Measurements from ENCODE around the gene ZFX. TPM values are rescaled to one million over a fixed set of nuclear protein-coding genes. Genes with fewer than 3 reads are reported as not detected.
"Not testable (repeated sequence)": the region's sequence is repeated elsewhere in the genome, so short reads cannot be mapped to it uniquely, and the experiment has no call there.

Gene ZFX
- total RNA-seq, 1 donor from 2014 or later, result 35.7 TPM

- H3K36me3 ChIP-seq (ENCODE audit: insufficient read depth, low read length), result peaks cover 5% of the 10 kb centered on the region
- H3K4me1 Mint-ChIP-seq (ENCODE audit: low read depth, unreplicated experiment), result peaks cover 18% of the 10 kb centered on the region
- H3K4me1 ChIP-seq (ENCODE audit: insufficient read depth, low read length), result peaks cover 14% of the 10 kb centered on the region
- no peak for TF ChIP-seq EZH2 (IDR thresholded peaks at IDR 0.05; ENCODE audit: insufficient read depth, low read length)
- TF ChIP-seq, protein P1, sequence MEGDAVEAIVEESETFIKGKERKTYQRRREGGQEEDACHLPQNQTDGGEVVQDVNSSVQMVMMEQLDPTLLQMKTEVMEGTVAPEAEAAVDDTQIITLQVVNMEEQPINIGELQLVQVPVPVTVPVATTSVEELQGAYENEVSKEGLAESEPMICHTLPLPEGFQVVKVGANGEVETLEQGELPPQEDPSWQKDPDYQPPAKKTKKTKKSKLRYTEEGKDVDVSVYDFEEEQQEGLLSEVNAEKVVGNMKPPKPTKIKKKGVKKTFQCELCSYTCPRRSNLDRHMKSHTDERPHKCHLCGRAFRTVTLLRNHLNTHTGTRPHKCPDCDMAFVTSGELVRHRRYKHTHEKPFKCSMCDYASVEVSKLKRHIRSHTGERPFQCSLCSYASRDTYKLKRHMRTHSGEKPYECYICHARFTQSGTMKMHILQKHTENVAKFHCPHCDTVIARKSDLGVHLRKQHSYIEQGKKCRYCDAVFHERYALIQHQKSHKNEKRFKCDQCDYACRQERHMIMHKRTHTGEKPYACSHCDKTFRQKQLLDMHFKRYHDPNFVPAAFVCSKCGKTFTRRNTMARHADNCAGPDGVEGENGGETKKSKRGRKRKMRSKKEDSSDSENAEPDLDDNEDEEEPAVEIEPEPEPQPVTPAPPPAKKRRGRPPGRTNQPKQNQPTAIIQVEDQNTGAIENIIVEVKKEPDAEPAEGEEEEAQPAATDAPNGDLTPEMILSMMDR (IDR thresholded peaks at IDR 0.05; ENCODE audit: insufficient read depth, low read depth, low read length), result no peak
- H3K27me3 Mint-ChIP-seq (ENCODE audit: low read depth, unreplicated experiment), result no peaks in the 10 kb centered on the region
- no peak overlapping the region for H3K27ac ChIP-seq (ENCODE audit: low read depth, low read length)
- no peaks in the 10 kb centered on the region for H3K9me3 Mint-ChIP-seq (ENCODE audit: unreplicated experiment)
- peak overlapping the region; percentile 79 for H3K27ac Mint-ChIP-seq (ENCODE audit: unreplicated experiment)
- FAIRE-seq, result peak; percentile 88
- peak overlapping the region; percentile 51 for H3K4me3 Mint-ChIP-seq (ENCODE audit: unreplicated experiment)
- H3K4me2 ChIP-seq (ENCODE audit: low read length), result peak overlapping the region; percentile 34
- H4K20me1 ChIP-seq (ENCODE audit: insufficient read depth, low read length), result peaks cover 71% of the 10 kb centered on the region
- no peaks in the 10 kb centered on the region for H3K27me3 ChIP-seq (ENCODE audit: insufficient read depth, low read length)
- no peak for DNase-seq (ENCODE audit: low read depth)
- H3K9ac ChIP-seq (ENCODE audit: low read length), result peak overlapping the region; percentile 21
- no peaks in the 10 kb centered on the region for H3K36me3 Mint-ChIP-seq (ENCODE audit: low read depth, unreplicated experiment)
- H3K9me3 ChIP-seq (ENCODE audit: insufficient read depth, low read depth, low read length), result no peaks in the 10 kb centered on the region
- no peak overlapping the region for H3K4me3 ChIP-seq (ENCODE audit: insufficient read depth, low read depth, low read length)
- H3K79me2 ChIP-seq (ENCODE audit: insufficient read depth, low read length), result peaks cover 80% of the 10 kb centered on the region
- no peak overlapping the region for H2AFZ ChIP-seq (ENCODE audit: low read depth, low read length)
These were observed 3.8 kb downstream of the ZFX start for GRCh38 chrX:24153178-24153795.

DNA sequence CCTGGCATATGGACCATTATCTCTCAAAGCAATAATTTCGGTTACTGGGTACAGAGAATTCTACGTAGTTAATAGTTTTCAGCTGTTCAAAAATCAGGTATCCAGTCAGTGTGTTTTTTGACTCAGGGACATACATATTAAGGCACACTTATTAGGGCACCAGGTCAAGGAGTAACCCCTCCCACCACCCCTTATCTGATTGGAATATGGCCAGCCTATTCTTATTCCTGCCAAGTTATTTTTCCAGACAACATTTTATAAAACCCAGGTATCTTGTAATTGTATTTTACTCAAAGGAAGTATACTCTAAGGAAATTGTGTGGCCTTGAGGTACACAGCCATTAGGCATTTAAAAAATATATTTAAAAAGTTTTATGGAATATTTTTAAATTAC lies 4.3 kb downstream of the ZFX start:
- Histone ChIP-seq H3K4me1 (ENCODE audit: insufficient read depth, low read length) (peaks cover 11% of the 10 kb centered on the region), H4K20me1 (ENCODE audit: insufficient read depth, low read length) (peaks cover 72% of the 10 kb centered on the region), H3K4me3 (ENCODE audit: insufficient read depth, low read depth, low read length) (no peak overlapping the region), H3K9me3 (ENCODE audit: insufficient read depth, low read depth, low read length) (no peaks in the 10 kb centered on the region), H3K36me3 (ENCODE audit: insufficient read depth, low read length) (peaks cover 5% of the 10 kb centered on the region), H3K79me2 (ENCODE audit: insufficient read depth, low read length) (peaks cover 85% of the 10 kb centered on the region), H3K4me2 (ENCODE audit: low read length) (no peak overlapping the region), H3K27me3 (ENCODE audit: insufficient read depth, low read length) (no peaks in the 10 kb centered on the region), H2AFZ (ENCODE audit: low read depth, low read length) (no peak overlapping the region), H3K27ac (ENCODE audit: low read depth, low read length) (no peak overlapping the region), H3K9ac (ENCODE audit: low read length) (no peak overlapping the region)
- Mint-ChIP-seq H3K27me3 (ENCODE audit: low read depth, unreplicated experiment) (no peaks in the 10 kb centered on the region), H3K4me1 (ENCODE audit: low read depth, unreplicated experiment) (peaks cover 18% of the 10 kb centered on the region), H3K9me3 (ENCODE audit: unreplicated experiment) (no peaks in the 10 kb centered on the region), H3K4me3 (ENCODE audit: unreplicated experiment) (no peak overlapping the region), H3K36me3 (ENCODE audit: low read depth, unreplicated experiment) (no peaks in the 10 kb centered on the region), H3K27ac (ENCODE audit: unreplicated experiment) (no peak overlapping the region)
- FAIRE-seq (peak; percentile 13), DNase-seq (ENCODE audit: low read depth) (no peak)
- no peak for TF ChIP-seq EZH2 (IDR thresholded peaks at IDR 0.05; ENCODE audit: insufficient read depth, low read length)
- TF ChIP-seq, protein P1 (IDR thresholded peaks at IDR 0.05; ENCODE audit: insufficient read depth, low read depth, low read length), result no peak

DNA sequence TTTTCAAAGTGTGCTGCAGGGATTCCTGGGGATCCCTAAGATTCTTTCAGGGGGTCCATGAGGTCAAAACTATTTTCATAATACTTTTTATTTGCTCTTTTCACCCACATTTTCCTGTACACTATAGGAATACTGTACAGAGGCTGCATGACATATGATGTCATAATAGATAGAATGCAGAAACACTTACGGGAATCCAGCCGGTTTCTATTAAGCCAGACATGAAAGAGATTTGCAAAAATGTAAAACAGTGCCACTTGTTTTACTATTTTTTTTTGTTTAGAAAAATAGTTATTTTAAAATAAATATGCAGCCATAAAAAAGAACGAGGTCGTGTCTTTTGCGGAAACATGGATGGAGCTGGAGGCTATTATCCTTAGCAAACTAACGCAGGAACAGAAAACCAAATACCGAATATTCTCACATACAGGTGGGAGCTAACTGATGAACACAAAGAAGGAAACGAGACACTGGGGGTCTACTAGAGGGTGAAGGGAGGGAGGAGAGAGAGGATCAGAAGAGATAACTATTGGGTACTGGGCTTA lies 5.0 kb downstream of the ZFX start:
- H3K27ac ChIP-seq (ENCODE audit: low read depth, low read length), result no peak overlapping the region
- H3K27ac Mint-ChIP-seq (ENCODE audit: unreplicated experiment), result peak overlapping the region; percentile 41

DNA sequence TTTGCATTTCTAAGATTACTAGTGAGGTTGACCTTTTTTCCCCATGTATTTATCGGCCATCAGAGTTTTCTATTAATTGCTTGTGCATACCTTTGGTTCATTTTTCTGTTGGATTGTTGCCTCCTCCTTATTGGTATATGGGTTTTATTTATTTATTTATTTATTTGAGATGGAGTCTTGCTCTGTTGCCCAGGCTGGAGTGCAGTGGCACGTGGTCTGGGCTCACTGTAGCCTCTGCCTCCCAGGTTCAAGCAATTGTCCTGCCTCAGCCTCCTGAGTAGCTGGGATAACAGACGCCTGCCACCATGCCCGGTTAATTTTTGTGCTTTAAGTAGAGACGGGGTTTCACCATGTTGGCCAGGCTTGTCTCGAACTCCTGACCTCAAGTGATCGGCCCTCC lies 6.2 kb downstream of the ZFX start:
- not testable (repeated sequence) for H3K9ac ChIP-seq (ENCODE audit: low read length); H3K36me3 ChIP-seq (ENCODE audit: insufficient read depth, low read length); H3K27ac Mint-ChIP-seq (ENCODE audit: unreplicated experiment); H3K4me3 ChIP-seq (ENCODE audit: insufficient read depth, low read depth, low read length); H3K9me3 Mint-ChIP-seq (ENCODE audit: unreplicated experiment); DNase-seq (ENCODE audit: low read depth); FAIRE-seq; H3K4me2 ChIP-seq (ENCODE audit: low read length); H3K27me3 ChIP-seq (ENCODE audit: insufficient read depth, low read length); H3K36me3 Mint-ChIP-seq (ENCODE audit: low read depth, unreplicated experiment); H3K9me3 ChIP-seq (ENCODE audit: insufficient read depth, low read depth, low read length); H3K27me3 Mint-ChIP-seq (ENCODE audit: low read depth, unreplicated experiment); H3K4me3 Mint-ChIP-seq (ENCODE audit: unreplicated experiment); H2AFZ ChIP-seq (ENCODE audit: low read depth, low read length); H3K27ac ChIP-seq (ENCODE audit: low read depth, low read length)
- Histone ChIP-seq H3K4me1 (ENCODE audit: insufficient read depth, low read length) (peaks cover 11% of the 10 kb centered on the region), H3K79me2 (ENCODE audit: insufficient read depth, low read length) (peaks cover 100% of the 10 kb centered on the region), H4K20me1 (ENCODE audit: insufficient read depth, low read length) (peaks cover 80% of the 10 kb centered on the region)
- H3K4me1 Mint-ChIP-seq (ENCODE audit: low read depth, unreplicated experiment), result peaks cover 18% of the 10 kb centered on the region

More for the DNA sequence above, 5.0 kb downstream of the ZFX start:
- TF ChIP-seq, protein P1 (IDR thresholded peaks at IDR 0.05; ENCODE audit: insufficient read depth, low read depth, low read length), result no peak
- TF ChIP-seq EZH2 (IDR thresholded peaks at IDR 0.05; ENCODE audit: insufficient read depth, low read length), result no peak
- Mint-ChIP-seq H3K9me3 (ENCODE audit: unreplicated experiment) (no peaks in the 10 kb centered on the region), H3K4me3 (ENCODE audit: unreplicated experiment) (no peak overlapping the region), H3K27me3 (ENCODE audit: low read depth, unreplicated experiment) (no peaks in the 10 kb centered on the region), H3K36me3 (ENCODE audit: low read depth, unreplicated experiment) (peaks cover under 1% of the 10 kb centered on the region), H3K4me1 (ENCODE audit: low read depth, unreplicated experiment) (peaks cover 18% of the 10 kb centered on the region)
- H3K9me3 ChIP-seq (ENCODE audit: insufficient read depth, low read depth, low read length), result no peaks in the 10 kb centered on the region
- H3K4me2 ChIP-seq (ENCODE audit: low read length), result no peak overlapping the region
- peaks cover 93% of the 10 kb centered on the region for H3K79me2 ChIP-seq (ENCODE audit: insufficient read depth, low read length)
- H3K27me3 ChIP-seq (ENCODE audit: insufficient read depth, low read length), result no peaks in the 10 kb centered on the region
- FAIRE-seq (peak; percentile 85), DNase-seq (ENCODE audit: low read depth) (no peak)
- H3K4me1 ChIP-seq (ENCODE audit: insufficient read depth, low read length), result peaks cover 11% of the 10 kb centered on the region
- H4K20me1 ChIP-seq (ENCODE audit: insufficient read depth, low read length), result peaks cover 80% of the 10 kb centered on the region
- H3K4me3 ChIP-seq (ENCODE audit: insufficient read depth, low read depth, low read length), result no peak overlapping the region
- no peak overlapping the region for H3K9ac ChIP-seq (ENCODE audit: low read length)
- H3K36me3 ChIP-seq (ENCODE audit: insufficient read depth, low read length), result peaks cover 5% of the 10 kb centered on the region
- no peak overlapping the region for H2AFZ ChIP-seq (ENCODE audit: low read depth, low read length)

Measured in astrocyte (in vitro differentiated cells and primary cell).